Measurements from ENCODE around the gene MAP1LC3A.

The MAP1LC3A gene

DNA sequence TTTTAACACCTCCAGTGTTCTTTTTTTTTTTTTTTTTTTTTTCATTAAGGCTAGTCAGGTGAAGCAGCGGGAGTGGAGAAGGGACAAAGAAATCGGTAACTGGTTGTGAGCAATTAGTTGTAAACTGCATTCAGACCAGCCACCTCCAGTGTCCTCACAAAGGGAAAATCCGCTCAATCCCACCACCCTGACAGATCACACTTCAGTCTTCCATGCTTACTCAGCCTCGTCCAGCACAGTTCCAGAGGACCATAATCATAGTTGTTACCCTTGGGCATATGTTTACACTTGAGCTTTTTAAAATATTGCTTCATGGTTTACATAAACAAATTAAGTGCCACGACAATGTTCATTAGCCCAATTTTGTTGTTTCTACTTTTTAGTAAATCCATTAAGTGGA lies 32.1 kb upstream of the MAP1LC3A start:
- no peak overlapping the region for H3K4me3 ChIP-seq (ENCODE audit: low read length)
- no peak for DNase-seq (ENCODE audit: low read depth, low spot score)

DNA sequence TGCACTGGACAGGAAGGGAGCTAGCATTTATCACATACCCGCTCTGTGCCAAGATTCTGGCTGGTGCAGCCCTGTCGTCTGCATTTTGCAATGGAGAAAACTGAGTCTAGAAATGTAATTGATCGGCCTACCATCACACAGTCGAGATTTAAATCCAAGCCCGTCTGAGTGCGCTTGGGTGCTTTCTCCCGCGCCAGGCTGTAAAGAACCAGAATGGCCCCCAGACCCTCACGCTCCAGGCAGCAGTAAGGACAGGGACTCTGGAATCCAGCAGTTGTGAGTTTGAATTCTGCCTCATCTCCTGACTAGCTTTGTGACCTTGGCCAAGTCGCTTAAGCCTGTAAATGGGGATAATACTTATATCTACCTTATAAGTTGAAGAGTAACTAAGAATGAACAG lies 31.5 kb upstream of the MAP1LC3A start:
- DNase-seq (ENCODE audit: low read depth, low spot score), result no peak
- H3K4me3 ChIP-seq (ENCODE audit: low read length), result no peak overlapping the region

DNA sequence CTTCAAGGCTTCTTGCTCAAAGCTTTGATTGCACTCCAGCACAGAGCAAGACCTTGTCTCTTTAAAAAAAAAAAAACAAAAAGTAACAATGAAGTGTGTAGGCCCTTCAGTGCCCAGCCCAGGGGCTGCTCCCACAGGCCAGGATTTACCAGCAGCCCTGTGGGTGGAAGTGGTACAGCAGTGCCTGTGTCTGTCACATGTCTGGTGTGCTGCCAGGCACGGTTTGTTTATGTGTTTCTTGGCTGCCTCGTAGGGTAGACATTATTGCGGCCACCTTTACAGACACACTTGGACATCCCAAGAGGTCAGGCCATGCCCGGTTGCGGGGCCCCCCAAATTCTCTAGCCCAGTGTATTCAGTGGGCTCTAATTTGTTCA lies 29.6 kb upstream of the MAP1LC3A start:
- no peak overlapping the region for H3K4me3 ChIP-seq (ENCODE audit: low read length)
- DNase-seq (ENCODE audit: low read depth, low spot score), result no peak

DNA sequence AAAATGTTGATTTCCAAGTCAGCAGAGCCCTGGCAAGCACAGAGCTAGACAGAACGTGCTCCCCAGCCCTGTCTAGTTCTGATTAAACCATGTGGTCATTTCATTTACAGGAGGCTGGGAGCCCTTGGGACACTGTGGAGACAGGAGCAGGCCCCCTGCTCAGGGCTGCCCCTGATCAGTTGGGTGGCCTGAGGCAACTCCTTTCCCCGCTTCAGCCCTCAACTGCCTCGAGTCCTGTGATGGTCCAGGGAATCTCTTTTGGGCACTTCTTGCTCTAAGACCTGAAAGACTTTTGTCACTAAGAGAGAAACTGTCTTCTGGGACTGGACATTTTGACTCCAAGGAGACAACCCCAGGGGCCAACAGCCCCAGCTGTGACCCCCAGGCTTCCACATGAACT lies 28.8 kb upstream of the MAP1LC3A start:
- DNase-seq (ENCODE audit: low read depth, low spot score), result no peak
- H3K4me3 ChIP-seq (ENCODE audit: low read length), result no peak overlapping the region

DNA sequence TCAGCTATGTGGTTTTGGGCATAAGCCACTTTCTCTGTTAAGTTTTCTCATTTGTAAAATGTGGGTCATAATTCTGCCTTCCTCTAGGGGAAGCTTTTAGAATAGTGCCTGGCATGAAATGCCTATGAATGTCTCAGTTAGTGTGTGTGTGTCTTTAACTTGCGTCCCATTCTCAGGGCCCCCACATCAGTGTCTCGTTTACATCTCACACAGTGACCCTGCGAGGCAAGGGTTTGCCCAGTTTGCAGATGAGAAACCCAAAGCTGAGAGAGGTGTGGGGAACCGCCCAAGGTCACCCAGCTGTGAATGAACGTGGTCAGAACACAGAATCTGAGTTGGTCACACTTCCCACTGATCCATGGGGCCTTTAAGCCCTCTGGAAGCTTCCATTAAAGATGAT lies 28.2 kb upstream of the MAP1LC3A start:
- no peak overlapping the region for H3K4me3 ChIP-seq (ENCODE audit: low read length)
- no peak for DNase-seq (ENCODE audit: low read depth, low spot score)

DNA sequence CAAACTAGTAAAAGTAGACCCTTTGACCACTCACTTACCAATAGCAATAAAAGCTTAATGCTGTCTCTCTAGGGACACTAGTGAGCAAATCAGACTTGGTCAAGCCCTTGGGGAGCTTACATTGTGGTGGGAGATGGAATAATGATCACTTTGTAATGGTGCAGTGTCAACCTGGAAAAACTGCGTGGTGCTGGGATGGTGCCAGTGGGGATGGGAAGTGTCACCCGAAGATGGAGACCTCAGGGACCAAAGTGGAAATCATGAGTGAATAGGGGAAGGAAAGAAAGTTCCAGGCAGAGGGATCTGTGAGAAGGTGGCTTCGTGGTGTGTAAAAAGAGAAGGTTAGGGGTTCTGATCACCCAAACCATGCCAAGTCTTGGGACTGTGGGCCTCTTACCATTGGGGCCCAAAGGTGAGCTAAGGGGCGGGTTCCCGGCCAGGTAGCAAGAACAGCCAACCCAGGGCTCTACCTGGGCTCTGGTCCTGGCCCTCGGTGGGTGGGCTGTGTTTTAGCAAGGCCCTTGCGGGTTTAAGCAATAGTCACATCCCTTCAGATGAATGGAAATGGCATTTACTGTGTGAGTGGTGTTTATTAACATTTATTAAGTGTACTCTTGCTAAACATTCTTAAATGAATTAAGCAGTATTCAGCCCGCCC lies 26.8 kb upstream of the MAP1LC3A start:
- no peak overlapping the region for H3K4me3 ChIP-seq (ENCODE audit: low read length)
- DNase-seq (ENCODE audit: low read depth, low spot score), result no peak

DNA sequence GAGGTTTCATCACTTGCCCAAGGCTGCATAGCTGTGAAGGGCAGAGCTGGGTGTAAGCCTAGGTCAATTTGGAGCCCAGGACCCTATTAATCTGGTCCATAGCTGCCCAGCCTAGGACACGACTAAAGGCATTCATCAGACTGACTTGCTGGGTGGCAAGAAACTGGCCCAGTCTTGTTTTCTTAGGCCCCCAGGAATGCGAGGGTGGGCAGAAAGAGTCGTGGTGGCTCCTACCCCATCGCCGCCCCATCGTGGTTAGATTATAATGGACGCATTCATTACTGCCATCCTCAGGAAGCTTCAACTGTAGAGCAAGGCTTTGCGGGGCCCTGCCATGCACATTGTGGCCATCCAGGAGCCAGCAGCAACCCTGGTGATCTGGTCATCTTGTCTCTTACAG lies 26.2 kb upstream of the MAP1LC3A start:
- no peak overlapping the region for H3K4me3 ChIP-seq (ENCODE audit: low read length)
- no peak for DNase-seq (ENCODE audit: low read depth, low spot score)

DNA sequence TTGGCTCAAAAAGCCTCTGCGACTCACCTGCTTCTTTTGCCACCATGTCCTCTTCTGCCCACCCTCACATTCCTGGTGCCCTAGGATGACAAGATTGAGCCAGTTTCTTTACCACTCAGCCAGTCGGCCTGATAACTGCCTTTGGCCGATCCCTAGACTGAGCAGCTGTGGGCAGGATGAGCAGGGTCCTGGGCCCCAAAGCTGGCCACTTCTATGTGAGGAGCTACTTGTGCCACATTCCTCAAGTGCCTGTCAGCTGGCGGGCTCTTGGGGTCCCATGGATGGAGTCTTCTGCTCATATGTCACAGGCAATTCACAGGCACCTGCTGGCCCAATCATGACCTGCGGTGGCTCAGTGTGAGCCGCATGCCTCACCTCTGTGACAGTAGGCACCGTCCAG lies 25.8 kb upstream of the MAP1LC3A start:
- no peak overlapping the region for H3K4me3 ChIP-seq (ENCODE audit: low read length)
- DNase-seq (ENCODE audit: low read depth, low spot score), result no peak

DNA sequence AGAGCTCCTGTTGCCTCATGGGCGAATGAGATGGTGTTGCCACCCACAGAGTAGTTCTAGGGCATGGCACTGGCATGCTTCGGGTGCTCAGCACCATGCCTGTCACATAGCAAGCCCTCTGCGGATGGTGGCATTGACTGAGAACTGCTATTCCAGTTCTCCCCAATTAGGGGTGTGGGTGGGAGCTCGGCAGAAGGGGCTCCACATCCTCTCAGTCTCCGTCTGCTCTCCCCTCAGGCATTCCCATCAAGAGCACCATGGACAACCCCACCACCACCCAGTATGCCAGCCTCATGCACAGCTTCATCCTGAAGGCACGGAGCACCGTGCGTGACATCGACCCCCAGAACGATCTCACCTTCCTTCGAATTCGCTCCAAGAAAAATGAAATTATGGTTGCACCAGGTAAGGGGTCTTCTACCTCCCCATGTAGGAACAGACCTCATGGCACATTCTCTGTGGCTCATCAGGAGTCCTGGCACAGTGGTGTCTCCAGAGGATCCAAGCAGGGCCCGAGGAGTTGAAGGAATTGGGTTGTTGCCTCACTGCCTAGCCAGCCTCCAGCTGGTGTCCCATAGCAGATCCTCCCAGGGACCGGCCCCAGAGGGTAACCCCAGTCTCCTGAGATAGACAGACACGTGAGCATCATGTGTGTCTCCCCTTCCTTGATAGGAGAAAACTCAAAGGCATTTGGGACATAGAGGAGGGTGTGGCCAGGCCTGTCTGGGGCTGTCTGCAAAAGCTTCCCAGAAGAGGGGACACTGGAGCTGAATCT lies 23.9 kb upstream of the MAP1LC3A start:
- H3K4me3 ChIP-seq (ENCODE audit: low read length), result no peak overlapping the region
- DNase-seq (ENCODE audit: low read depth, low spot score), result no peak

DNA sequence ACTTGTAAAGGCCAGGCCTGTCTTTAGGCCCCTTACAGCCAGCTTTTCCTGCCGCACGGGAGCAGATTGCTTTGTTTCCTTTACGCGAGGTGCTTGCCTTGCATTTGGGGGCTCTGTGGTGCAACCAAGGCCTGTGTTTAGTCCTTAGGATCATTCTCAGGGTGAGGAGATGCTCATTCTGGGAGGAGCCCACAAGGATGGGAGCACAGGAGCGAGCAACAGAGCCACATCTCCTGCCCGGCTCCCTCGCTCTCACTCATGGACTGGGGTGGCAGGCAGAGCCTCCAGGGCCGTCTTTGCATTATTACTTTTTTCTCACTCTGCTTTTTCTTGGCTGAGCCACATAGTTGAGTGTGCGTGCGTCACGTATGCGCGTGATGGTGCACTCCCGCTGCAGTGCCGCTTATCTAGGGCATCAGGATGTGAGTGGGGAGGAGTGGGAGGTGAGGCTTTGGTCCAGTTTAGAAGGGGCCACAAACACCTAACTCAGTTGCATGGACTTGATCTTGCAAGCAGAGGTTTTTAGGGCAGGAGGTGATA lies 23.1 kb upstream of the MAP1LC3A start:
- DNase-seq (ENCODE audit: low read depth, low spot score), result no peak
- H3K4me3 ChIP-seq (ENCODE audit: low read length), result no peak overlapping the region

DNA sequence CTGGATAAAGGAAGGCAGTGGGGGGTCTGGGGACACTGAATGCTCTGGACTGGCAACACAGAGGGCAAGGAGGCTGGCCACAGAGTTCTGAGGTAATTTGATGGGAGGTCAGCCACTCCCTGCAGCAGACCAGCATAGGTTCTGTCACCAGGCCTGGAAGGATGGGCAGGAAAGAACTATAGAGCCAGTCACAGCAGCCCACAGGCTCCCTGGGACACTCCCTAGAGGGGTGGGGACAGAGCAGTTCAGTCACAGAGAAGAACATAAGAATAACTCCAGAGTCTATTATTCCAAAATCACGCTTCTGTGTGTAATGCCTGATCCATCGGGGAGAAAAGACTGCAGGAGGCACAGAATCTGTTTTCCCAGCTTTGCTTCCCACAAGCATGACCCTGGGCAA lies 22.7 kb upstream of the MAP1LC3A start:
- no peak for DNase-seq (ENCODE audit: low read depth, low spot score)
- no peak overlapping the region for H3K4me3 ChIP-seq (ENCODE audit: low read length)

DNA sequence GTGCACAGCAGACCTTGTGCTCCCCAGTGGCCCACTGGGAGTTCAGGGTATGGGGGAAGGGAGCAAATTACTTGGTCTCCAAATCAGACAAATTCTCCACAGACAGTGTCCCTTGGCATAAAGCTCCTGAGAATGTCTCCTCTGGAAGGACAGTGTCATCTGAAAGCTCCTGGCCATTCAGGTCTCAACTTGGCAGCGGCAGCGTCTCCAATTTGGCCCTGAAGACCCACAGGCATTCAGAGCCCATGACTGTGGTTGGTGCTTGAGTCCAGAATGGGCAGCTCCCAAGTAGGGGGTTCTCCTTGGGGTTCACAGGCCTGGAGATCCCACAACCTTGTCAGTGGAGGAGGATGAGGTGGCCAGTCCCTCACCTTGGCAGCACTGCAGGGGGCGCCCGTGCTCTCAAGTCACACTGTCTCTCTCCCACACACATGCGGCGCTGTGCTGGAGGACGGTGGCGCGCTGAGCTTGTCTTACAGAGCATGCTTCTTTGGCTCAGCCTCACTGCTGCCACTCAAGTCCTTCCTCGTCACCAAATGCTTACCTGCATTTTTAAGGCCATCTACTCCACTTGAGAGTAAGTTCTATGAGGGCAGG lies 21.6 kb upstream of the MAP1LC3A start:
- no peak overlapping the region for H3K4me3 ChIP-seq (ENCODE audit: low read length)
- DNase-seq (ENCODE audit: low read depth, low spot score), result no peak

DNA sequence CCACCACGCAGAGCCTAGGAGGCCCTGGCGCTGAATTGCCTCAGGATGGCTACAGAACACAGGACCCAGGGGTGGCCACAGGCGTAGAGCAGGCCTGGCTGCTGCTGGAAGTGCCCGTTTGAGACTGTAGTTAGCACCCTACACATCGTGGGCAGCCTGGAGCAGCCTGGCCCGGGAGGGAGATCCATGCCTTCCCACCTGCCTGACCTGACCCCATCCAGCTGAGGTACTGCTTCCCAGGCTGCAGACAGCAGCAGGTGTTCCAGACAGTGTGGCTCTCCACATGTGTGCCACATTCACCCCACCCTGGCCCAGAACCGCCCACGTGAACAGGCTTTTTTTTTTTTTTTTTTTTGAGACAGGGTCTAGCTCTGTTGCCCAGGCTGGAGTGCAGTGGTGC lies 20.9 kb upstream of the MAP1LC3A start:
- no peak overlapping the region for H3K4me3 ChIP-seq (ENCODE audit: low read length)
- no peak for DNase-seq (ENCODE audit: low read depth, low spot score)

DNA sequence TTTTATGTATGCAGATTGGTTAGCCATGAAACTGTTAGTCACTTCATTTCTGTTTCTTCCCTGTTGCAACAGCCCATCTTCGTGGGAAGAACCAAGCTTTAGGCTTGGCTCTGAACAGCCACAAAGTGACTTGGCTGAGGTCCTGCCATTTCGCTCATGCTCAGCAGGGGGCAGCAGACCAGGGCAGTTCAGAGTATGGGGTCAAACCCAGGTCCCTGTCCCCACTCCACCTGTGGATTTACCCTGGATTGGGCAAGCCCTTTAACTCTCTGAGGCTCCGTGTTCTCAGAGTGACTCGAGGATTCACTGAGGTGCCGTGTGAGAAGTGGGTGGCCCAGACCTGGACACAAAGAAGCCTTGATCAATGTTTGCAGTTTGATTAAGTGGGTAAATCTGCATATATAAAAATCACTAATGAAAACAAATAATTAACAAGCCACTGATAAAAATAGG lies 19.8 kb upstream of the MAP1LC3A start:
- H3K4me3 ChIP-seq (ENCODE audit: low read length), result no peak overlapping the region
- DNase-seq (ENCODE audit: low read depth, low spot score), result no peak

DNA sequence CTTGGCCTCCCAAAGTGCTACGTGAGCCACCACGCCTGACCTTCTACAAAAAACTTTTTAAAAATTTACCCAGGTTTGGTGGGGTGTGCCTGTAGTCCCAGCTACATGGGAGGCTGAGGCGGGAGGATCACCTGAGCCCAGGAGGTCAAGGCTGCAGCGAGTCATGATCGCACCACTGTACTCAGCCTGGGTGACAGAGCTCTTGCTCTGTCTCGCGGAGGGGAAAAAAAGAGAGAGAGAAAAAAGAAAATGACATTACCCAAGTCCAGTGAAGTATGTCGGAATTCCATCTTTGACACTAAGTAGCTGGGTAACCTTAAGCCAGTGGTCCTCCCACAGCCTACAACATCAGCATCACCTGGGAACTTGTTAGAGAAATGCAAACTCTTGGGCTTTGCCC lies 18.8 kb upstream of the MAP1LC3A start:
- H3K4me3 ChIP-seq (ENCODE audit: low read length), result no peak overlapping the region
- DNase-seq (ENCODE audit: low read depth, low spot score), result no peak

DNA sequence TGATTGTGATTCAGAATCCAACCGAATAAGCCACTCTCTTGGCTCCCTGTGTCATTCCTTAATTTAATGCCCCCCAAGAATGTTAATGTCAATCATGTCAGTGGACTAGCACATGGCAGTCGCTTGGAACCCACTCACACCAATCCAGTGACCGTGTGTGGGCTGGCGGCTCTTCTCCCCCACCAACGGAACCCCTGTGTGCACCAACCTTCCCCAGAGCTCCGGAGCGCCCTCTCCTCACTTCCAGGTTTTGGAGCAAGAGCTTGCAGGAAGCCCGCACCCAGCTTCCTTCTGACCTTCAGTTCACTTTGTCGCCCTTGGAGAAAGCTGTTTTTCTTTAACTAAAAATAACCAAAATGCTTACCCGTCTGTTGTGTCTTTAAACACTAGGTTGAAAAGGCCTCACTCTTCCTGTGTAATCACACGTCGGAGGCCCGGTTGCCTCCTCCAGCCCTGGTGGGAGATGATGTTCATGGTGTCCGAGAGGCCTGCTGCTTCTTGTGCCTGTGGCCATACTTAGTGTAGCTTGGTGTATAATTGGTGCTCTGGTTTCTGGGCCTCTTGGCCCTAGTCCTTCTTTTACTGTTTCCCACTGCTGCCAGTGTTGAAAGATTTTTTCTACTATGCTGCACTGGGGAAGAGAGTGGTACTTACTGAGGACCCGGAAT lies 17.8 kb upstream of the MAP1LC3A start:
- DNase-seq (ENCODE audit: low read depth, low spot score), result no peak
- H3K4me3 ChIP-seq (ENCODE audit: low read length), result no peak overlapping the region

DNA sequence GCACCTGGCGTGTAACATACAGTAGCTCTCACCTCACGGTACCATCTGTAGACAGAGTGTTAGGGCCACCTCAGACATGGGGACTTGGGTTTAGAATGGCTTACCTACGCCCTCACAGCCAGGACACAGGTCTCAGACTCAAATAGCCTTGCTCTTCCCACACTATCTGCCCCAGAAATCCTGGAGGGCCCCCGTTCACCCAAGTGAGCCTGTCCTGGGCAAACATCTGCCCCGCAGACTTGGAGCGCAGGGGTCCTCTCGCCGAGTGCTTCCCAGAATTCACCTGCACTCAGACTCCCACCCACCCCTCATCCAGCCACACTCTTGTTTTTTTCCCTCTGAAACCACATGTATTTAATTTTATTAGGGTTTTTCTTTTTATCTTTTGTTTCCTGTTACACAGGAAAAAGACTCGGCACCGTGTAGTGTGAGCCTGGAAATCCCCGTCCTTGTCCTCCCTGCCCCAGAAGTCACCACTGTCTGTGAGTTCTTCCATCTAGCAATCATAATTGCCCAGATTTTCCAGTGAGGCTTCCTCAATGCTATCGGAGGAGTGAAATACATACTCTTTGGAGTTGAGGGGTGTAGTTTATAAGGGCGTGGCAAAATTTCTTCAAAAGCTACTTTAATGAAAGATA lies 17.1 kb upstream of the MAP1LC3A start:
- no peak for DNase-seq (ENCODE audit: low read depth, low spot score)
- no peak overlapping the region for H3K4me3 ChIP-seq (ENCODE audit: low read length)

DNA sequence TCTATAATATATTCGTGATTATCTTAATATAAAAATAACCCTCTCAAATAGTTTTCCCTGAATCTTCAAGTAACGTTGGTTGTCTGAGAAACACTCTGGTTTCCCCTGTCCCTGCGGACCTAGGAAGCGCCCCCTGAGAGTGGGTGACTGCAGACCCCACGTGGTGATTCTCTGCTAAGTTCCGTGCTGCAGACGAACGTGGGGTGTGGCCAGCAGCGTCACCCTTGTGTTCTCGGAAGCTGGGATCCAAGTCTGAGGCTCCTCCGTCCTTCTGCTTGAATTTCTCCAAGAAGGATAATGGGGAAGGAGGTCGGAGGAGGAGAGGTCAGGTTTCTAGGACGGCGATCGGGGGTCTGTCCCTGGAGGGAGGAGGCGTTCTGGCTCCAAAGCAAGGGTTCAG lies 16.6 kb upstream of the MAP1LC3A start:
- no peak overlapping the region for H3K4me3 ChIP-seq (ENCODE audit: low read length)
- no peak for DNase-seq (ENCODE audit: low read depth, low spot score)

DNA sequence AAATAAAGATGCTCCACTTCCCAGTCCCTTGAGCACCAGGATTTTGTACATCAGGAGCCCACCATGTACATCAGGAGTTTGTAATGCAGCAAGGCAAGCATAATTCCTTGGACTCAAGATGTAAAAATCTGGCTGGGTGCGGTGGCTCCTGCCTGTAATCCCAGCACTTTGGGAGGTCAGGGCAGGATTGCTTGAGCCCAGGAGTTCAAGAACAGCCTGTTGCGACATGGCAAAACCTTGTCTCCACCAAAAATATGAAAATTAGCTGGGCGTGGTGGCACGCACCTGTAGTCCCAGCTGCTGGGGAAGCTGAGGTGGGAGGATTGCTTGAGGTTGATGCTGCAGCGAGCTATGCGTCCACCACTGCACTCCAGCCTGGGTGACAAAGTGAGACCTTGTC lies 16.1 kb upstream of the MAP1LC3A start:
- DNase-seq (ENCODE audit: low read depth, low spot score), result no peak

More for the DNA sequence above, 16.1 kb upstream of the MAP1LC3A start:
- no peak overlapping the region for H3K4me3 ChIP-seq (ENCODE audit: low read length)

Data from Jurkat, Clone E6-1 (cell line).